Neural progenitor cell (in vitro differentiated cells): ENCODE results near the gene POLDIP3. TPM values are rescaled to one million over a fixed set of nuclear protein-coding genes. Genes with fewer than 3 reads are reported as not detected.

Experiments used
- DNase-seq: peaks from one replicate; pipeline ENCODE4 v3.0.0-alpha.2; 2016; ENCODE audit warnings: low spot score
- H2AFZ ChIP-seq: fragments of 200-600 bp; sonication (generic); replicated peaks from 2 replicates; pipeline ENCODE4 v1.6.1; 2016; ENCODE audit warnings: antibody characterized with exemption
- H3F3A ChIP-seq: fragments of 200-600 bp; sonication (generic); 2 replicates; pipeline ENCODE4 v1.6.1; 2016; ENCODE audit warnings: antibody characterized with exemption, low read depth
- H3K27ac ChIP-seq: fragments of 200-600 bp; sonication (generic); 2 replicates; pipeline ENCODE4 v1.5.1; 2016; ENCODE audit warnings: mild to moderate bottlenecking
- H3K27me3 ChIP-seq: fragments of 200-600 bp; sonication (generic); 2 replicates; pipeline ENCODE4 v1.6.1; 2016; ENCODE audit warnings: mild to moderate bottlenecking, moderate library complexity
- H3K36me3 ChIP-seq: fragments of 200-600 bp; sonication (generic); 2 replicates; pipeline ENCODE4 v1.5.1; 2016
- H3K4me1 ChIP-seq: fragments of 200-600 bp; sonication (generic); 2 replicates; pipeline ENCODE4 v1.6.1; 2016; ENCODE audit warnings: mixed run types
- H3K4me2 ChIP-seq: fragments of 200-600 bp; sonication (generic); 2 replicates; pipeline ENCODE4 v1.6.1; 2016
- H3K4me3 ChIP-seq: fragments of 200-600 bp; sonication (generic); 2 replicates; pipeline ENCODE4 v1.5.1; 2016
- H3K79me2 ChIP-seq: fragments of 200-600 bp; sonication (generic); 2 replicates; pipeline ENCODE4 v1.6.1; 2016; ENCODE audit warnings: low read depth
- H3K9ac ChIP-seq: fragments of 200-600 bp; sonication (generic); 2 replicates; pipeline ENCODE4 v1.6.1; 2016
- H3K9me3 ChIP-seq: fragments of 200-600 bp; sonication (generic); 2 replicates; pipeline ENCODE4 v1.5.1; 2016; ENCODE audit warnings: low read depth
- H4K20me1 ChIP-seq: fragments of 200-600 bp; sonication (generic); 2 replicates; pipeline ENCODE4 v1.6.1; 2016; ENCODE audit warnings: low read depth
- H3K27ac Mint-ChIP-seq: 3 replicates; pipeline ENCODE4 v1.8.0; 2021; ENCODE audit warnings: mixed read lengths
- H3K27me3 Mint-ChIP-seq: 2 replicates; pipeline ENCODE4 v1.8.0; 2022; ENCODE audit warnings: low read depth, mild to moderate bottlenecking, inconsistent platforms, moderate library complexity, mixed read lengths; ENCODE audit not compliant: insufficient read depth
- H3K36me3 Mint-ChIP-seq: 3 replicates; pipeline ENCODE4 v1.8.0; 2021; ENCODE audit warnings: mixed read lengths
- H3K4me1 Mint-ChIP-seq: 3 replicates; pipeline ENCODE4 v1.8.0; 2021; ENCODE audit warnings: mixed read lengths
- H3K4me3 Mint-ChIP-seq: 3 replicates; pipeline ENCODE4 v1.8.0; 2021; ENCODE audit warnings: mild to moderate bottlenecking, moderate library complexity, mixed read lengths
- H3K9me3 Mint-ChIP-seq: 3 replicates; pipeline ENCODE4 v1.8.0; 2020; ENCODE audit warnings: mixed read lengths
- EZH2 ChIP-seq: fragments of 200-600 bp; sonication (generic); IDR thresholded peaks from 2 replicates; pipeline ENCODE4 v1.6.1; 2017; ENCODE audit warnings: antibody characterized with exemption, mild to moderate bottlenecking, moderate library complexity
- EZH2phosphoT487 ChIP-seq: fragments of 200-600 bp; sonication (generic); IDR thresholded peaks from 2 replicates; pipeline ENCODE4 v1.6.1; 2017; ENCODE audit warnings: antibody characterized with exemption
- total RNA-seq: library from RNA; depleted of rRNA; stranded (reverse); fragments of >200 nt; gene quantifications from 2 replicates; pipeline ENCODE4 v1.2.3, GENCODE V29; 2015; ENCODE audit warnings: low replicate concordance
- TF ChIP-seq, protein P1 (sequence below): fragments of 200-600 bp; sonication (generic); IDR thresholded peaks from 2 replicates; pipeline ENCODE4 v1.5.1; 2017; ENCODE audit warnings: antibody characterized with exemption, mild to moderate bottlenecking

The POLDIP3 gene
- total RNA-seq, 1 donor from 2014 or later = 37.8 TPM

DNA sequence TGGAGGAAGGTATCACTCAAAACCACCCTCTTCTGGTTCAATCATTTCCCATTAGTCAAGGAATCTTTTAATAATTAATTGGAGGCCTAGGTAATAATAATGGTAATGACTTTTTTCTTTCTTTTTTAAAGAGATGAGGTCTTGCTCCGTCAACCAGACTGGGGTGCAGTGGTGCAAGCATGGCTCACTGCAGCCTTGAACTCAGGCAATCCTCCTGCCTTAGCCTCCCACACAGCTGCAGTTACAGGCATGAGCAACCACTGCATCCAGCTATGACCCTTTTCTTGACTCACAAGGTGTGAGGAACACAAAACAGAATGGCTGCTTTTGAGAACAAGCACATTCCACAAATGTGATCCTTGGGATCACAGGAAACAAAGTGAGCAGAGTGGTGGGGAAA lies 3.6 kb downstream of the POLDIP3 start:
- H3K4me3 Mint-ChIP-seq = peak overlapping the region; percentile 13
- no peak overlapping the region for H3K27ac Mint-ChIP-seq
- Histone ChIP-seq H3F3A (peaks cover 51% of the 10 kb centered on the region), H3K27ac (no peak overlapping the region), H2AFZ (no peak overlapping the region), H3K4me1 (peaks cover 21% of the 10 kb centered on the region), H3K36me3 (no peaks in the 10 kb centered on the region), H4K20me1 (peaks cover 68% of the 10 kb centered on the region), H3K9ac (no peak overlapping the region), H3K79me2 (peaks cover 84% of the 10 kb centered on the region), H3K9me3 (no peaks in the 10 kb centered on the region), H3K27me3 (no peaks in the 10 kb centered on the region), H3K4me2 (no peak overlapping the region), H3K4me3 (no peak overlapping the region)
- TF ChIP-seq EZH2 (no peak), EZH2phosphoT487 (no peak)
- TF ChIP-seq, protein P1, sequence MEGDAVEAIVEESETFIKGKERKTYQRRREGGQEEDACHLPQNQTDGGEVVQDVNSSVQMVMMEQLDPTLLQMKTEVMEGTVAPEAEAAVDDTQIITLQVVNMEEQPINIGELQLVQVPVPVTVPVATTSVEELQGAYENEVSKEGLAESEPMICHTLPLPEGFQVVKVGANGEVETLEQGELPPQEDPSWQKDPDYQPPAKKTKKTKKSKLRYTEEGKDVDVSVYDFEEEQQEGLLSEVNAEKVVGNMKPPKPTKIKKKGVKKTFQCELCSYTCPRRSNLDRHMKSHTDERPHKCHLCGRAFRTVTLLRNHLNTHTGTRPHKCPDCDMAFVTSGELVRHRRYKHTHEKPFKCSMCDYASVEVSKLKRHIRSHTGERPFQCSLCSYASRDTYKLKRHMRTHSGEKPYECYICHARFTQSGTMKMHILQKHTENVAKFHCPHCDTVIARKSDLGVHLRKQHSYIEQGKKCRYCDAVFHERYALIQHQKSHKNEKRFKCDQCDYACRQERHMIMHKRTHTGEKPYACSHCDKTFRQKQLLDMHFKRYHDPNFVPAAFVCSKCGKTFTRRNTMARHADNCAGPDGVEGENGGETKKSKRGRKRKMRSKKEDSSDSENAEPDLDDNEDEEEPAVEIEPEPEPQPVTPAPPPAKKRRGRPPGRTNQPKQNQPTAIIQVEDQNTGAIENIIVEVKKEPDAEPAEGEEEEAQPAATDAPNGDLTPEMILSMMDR = no peak
- peaks cover 9% of the 10 kb centered on the region for H3K27me3 Mint-ChIP-seq
- no peak for DNase-seq
- H3K4me1 Mint-ChIP-seq = peaks cover 69% of the 10 kb centered on the region
- peaks cover 2% of the 10 kb centered on the region for H3K9me3 Mint-ChIP-seq
- peaks cover 31% of the 10 kb centered on the region for H3K36me3 Mint-ChIP-seq

DNA sequence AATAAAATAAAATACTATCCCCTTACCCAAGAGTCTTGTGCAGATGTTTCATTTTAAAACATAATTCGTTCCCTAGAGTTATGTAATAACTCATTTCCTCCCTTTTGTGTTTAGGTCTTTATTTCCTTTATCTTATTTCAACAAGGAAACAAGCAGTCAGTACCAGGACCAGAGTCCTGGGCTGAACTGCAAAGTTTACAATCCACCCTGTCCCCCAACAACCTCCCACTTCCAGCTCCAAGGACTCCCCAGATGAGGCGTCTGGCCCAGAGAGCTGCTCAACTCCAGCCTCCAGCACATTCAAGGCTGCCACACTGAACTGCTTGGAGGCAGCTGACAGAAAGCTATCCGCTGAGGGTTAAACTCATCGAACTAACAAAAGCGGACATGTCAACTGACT lies 4.5 kb downstream of the POLDIP3 start:
- Histone ChIP-seq H2AFZ (no peak overlapping the region), H3K27ac (no peak overlapping the region), H3K4me1 (peaks cover 18% of the 10 kb centered on the region), H3K27me3 (no peaks in the 10 kb centered on the region), H3K79me2 (peaks cover 92% of the 10 kb centered on the region), H3K9ac (no peak overlapping the region), H3F3A (peaks cover 44% of the 10 kb centered on the region), H3K4me2 (no peak overlapping the region), H3K36me3 (no peaks in the 10 kb centered on the region), H4K20me1 (peaks cover 77% of the 10 kb centered on the region), H3K9me3 (no peaks in the 10 kb centered on the region), H3K4me3 (no peak overlapping the region)
- no peak for DNase-seq
- peak overlapping the region; percentile 85 for H3K27ac Mint-ChIP-seq
- peaks cover 5% of the 10 kb centered on the region for H3K27me3 Mint-ChIP-seq
- peaks cover 62% of the 10 kb centered on the region for H3K4me1 Mint-ChIP-seq
- H3K4me3 Mint-ChIP-seq = peak overlapping the region; percentile 55
- peaks cover 2% of the 10 kb centered on the region for H3K9me3 Mint-ChIP-seq
- TF ChIP-seq EZH2 = no peak
- TF ChIP-seq, protein P1 = no peak
- no peak for TF ChIP-seq EZH2phosphoT487
- peaks cover 38% of the 10 kb centered on the region for H3K36me3 Mint-ChIP-seq

DNA sequence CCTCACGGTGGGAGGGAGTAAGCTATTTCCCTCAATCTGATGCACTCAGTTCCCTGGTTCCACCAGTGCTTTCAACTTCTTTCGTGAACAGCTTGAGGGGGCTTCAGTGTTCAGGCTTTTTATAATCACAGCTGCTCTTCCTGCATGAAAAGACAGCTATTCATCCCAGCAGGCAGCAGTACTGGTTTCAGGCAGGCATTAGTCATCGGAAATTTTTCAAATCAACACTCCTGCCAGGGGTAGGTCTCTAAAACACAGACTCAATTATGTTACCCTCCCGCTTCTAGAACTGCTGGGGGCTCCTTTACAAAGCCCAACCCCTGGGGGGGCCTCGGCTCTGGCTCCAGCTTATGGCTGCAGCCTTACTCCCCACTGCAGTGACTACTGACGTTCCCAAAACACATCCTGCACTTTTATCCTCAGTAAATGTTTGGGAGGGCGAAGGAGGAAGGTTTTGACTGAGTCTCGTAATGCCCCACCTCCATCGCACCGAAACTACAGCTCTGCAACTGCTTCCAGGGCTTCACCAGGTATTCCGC lies 5.8 kb downstream of the POLDIP3 start:
- peaks cover 2% of the 10 kb centered on the region for H3K27me3 Mint-ChIP-seq
- H3K4me1 ChIP-seq = peaks cover 28% of the 10 kb centered on the region
- peaks cover 62% of the 10 kb centered on the region for H3K4me1 Mint-ChIP-seq
- H2AFZ ChIP-seq = no peak overlapping the region
- peak overlapping the region; percentile 81 for H3K4me3 Mint-ChIP-seq
- H3K9me3 ChIP-seq = no peaks in the 10 kb centered on the region
- peaks cover 39% of the 10 kb centered on the region for H3F3A ChIP-seq
- H3K4me2 ChIP-seq = peak overlapping the region; percentile 48
- peak; percentile 31 for DNase-seq
- H3K27me3 ChIP-seq = no peaks in the 10 kb centered on the region
- H3K79me2 ChIP-seq = peaks cover 100% of the 10 kb centered on the region
- H3K27ac Mint-ChIP-seq = peak overlapping the region; percentile 97
- H3K27ac ChIP-seq = peak overlapping the region; percentile 81
- H4K20me1 ChIP-seq = peaks cover 88% of the 10 kb centered on the region
- TF ChIP-seq EZH2phosphoT487 (no peak), EZH2 (no peak)
- TF ChIP-seq, protein P1 = no peak
- H3K9ac ChIP-seq = no peak overlapping the region
- no peaks in the 10 kb centered on the region for H3K36me3 ChIP-seq
- H3K4me3 ChIP-seq = peak overlapping the region; percentile 2
- peaks cover 2% of the 10 kb centered on the region for H3K9me3 Mint-ChIP-seq
- H3K36me3 Mint-ChIP-seq = peaks cover 36% of the 10 kb centered on the region
